HG02885 (cell line): ENCODE data around the gene TSHZ1.
"Not testable (repeated sequence)": the region's sequence is repeated elsewhere in the genome, so short reads cannot be mapped to it uniquely, and the experiment has no call there.

Source experiments
- ATAC-seq: cut with Tn5 transposase; IDR thresholded peaks from one replicate; pipeline ENCODE4 v1.9.1; 2021; ENCODE audit warnings: mild to moderate bottlenecking; ENCODE audit not compliant: unreplicated experiment, poor library complexity

Gene TSHZ1

DNA sequence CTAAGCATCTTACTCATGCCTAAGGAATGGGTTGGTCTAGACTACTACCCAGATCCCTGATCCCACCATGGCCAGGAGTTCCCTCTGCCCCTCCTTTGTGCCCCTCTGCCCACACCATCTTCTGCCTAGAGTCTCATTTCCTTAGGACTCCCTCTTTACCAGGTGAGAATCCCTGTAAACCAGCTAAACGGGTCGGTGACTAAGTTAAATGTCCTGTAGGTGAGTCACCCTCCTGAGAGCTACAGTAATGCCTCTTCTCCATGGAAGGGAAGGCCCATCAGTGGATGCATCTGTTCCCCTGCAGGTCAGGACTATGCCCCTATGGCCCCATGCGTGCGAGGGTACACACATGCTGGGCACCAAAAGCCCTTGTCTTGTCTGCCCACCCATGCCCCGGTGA, 27.1 kb upstream of the TSHZ1 start:
- no peak for ATAC-seq

DNA sequence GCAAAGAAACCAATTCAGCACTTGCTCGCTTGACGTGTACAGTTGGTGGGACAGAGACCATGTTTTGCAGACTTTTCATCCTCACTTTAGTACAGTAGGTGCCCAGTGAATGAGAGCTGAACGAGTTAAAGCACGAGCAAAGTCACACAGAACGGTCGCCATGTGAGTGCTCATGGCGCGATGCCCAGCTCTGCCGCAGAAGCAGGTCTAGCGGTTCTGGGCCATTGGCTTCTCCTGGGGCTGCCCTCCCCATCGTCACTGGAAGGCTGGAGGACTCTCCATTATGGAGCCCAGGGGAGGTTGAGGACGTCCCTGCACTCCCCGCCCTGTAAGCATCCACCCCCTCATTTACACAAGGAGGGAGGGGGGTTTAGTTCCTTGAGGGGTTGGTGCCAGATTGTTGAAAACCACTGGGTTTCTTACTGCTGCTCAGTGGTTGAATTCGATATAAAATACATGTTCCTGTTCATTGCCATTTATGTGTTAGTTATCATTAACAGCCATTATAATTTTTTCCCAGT, 26.6 kb upstream of the TSHZ1 start:
- ATAC-seq: no peak

DNA sequence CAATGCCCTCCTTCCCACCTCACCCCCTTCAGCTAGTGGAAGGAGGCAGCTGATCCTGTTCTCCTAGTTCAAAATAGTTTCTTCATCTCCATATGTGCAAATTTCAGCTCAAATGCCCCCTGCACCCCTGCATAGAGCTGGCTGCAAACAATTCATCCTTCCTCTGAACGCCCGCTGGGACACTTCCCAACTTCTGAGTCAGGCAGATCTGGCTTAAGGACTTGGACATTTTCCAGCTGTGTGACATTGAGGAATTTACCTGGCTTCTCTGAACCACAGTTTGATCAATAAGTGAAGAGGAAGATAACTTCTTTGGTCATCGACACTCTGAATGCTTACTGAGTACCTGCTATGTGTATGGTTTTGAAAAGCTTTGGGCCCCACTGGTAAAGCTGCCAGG, 25.1 kb upstream of the TSHZ1 start:
- ATAC-seq: no peak

DNA sequence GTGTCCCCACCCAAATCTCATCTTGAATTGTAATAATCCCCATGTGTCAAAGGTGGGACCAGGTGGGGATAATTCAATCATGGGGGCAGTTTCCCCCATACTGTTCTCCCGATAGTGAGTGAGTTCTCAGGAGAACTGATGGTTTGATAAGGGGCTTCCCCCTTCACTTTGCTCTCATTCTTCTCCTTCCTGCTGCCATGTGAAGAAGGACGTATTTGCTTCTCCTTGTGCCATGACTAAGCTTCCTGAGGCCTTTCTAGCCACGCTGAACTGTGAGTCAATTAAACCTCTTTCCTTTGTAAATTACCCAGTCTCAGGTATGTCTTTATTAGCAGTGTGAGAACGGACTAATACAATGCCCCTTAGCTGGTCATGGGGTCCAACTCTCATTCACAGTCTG, 22.9 kb upstream of the TSHZ1 start:
- ATAC-seq: not testable (repeated sequence)

- no peak for ATAC-seq
Measured at GRCh38 chr18:75189696-75190095, 20.9 kb upstream of the TSHZ1 start.

DNA sequence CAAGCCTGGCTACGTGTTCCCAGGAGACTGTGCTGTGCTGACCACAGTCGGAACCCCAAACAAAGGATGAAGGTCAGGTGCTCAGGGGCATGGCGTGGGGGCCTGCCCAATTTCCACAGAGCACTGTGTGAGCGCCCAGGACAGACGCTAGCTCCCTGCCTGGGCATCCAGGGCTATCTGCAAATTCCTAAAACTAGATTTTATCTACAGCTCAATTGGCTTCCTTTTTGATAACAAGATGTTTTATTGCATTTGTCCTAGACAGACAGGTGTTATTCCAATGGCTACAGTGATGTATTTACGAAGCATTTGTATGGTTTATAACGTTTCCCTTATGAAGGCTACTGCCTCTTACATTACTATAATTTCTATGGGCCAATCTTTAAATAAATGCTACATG, 17.7 kb upstream of the TSHZ1 start:
- ATAC-seq: no peak

GRCh38 chr18:75198036-75198435, 12.6 kb upstream of the TSHZ1 start:
- no peak for ATAC-seq

DNA sequence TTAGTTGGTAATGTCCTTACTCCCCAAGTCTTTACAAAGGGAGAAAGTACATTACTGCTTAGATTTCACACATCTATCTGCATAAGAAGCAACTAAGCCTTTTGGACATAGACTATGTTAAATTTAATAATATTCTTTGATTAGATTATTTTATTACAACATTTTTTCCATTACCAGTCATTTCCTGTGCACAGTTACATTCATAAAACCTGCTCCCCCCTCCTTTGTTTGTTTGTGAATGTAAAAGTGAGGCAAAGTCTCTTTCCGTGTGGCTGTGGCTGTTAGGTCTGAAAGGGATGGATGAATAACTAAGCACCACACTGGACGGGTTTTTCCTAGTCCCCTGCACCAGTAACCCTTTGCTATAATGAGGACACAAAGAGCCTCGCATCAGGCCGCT, 11.3 kb upstream of the TSHZ1 start:
- no peak for ATAC-seq

- ATAC-seq: no peak
Measured at GRCh38 chr18:75200071-75200470, 10.5 kb upstream of the TSHZ1 start.

DNA sequence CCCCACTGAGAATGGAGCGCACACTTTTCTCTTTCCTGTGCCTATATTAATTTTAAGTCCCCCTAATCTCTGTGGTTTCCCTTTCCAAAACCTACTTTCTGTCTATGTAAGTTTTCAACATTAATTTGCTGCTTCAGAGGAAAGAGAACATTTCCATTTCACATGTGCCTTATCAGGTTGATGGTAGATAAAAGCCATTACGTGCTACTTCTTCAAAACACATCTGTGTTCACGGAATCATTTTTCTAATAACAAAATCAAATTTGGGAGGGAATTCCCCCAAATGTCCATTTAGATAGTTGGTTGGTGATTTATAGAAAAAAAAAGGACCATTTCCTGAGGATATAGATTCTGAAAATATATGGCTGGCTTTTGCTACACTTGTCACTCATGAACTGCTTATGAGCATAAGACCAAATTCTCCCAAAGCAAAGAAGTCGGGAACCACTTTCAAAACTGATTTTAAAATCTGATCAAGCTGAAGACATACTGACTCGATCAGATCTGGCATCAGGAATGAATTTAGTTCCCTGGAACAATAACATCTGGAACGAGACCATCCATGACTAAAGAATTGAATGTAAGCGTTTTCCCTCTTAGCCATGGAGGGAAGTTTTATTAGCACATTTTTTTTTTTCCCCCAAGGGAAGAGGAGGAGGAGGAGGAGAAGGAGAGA, 9.9 kb upstream of the TSHZ1 start:
- ATAC-seq: no peak

GRCh38 chr18:75201282-75202270, 9.0 kb upstream of the TSHZ1 start:
- no peak for ATAC-seq

- no peak for ATAC-seq
Measured at GRCh38 chr18:75202696-75203365, 7.8 kb upstream of the TSHZ1 start.

- ATAC-seq: no peak
Measured at GRCh38 chr18:75203416-75204268, 7.0 kb upstream of the TSHZ1 start.

- ATAC-seq: no peak
Measured at GRCh38 chr18:75204269-75204731, 6.3 kb upstream of the TSHZ1 start.

GRCh38 chr18:75204732-75205513, 5.7 kb upstream of the TSHZ1 start:
- ATAC-seq: no peak

DNA sequence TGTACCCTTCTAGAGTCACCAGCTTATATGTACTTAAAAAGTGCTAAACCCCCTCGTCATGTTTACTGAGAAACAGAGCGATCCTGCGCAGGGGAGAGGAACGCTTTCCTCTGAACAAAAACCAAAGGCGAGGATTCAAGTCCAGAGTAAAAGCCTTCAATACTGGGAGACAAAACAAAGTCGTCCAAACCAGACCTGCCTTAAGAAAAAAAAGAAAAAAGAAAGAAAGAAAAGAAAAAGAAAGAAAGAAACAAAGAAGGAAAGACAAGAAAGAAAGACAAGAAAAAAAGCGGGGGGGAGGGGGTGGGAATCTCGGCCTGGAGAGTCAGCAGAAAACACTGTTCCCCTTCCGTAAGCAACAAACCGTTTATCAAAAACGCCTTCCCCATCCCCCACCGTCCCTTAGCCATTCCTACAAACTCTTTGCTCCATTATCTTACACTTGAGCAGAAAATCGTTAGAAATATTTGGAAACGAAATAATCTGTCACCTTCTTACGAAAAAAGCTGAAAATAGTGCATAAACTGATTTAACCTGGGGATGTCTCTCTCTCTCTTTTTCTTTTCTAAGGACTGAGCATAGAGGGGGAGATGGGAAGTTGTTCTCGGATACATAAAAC, 5.0 kb upstream of the TSHZ1 start:
- no peak for ATAC-seq

- ATAC-seq: no peak
Measured at GRCh38 chr18:75206452-75207309, 3.9 kb upstream of the TSHZ1 start.
